PFSK-1 (cell line): ENCODE data around the gene HOXB2.

Source experiments
- FOXP2 ChIP-seq: optimal IDR thresholded peaks from 2 replicates; pipeline ENCODE3; 2011; ENCODE audit warnings: borderline replicate concordance, control low read depth, inconsistent platforms; ENCODE audit not compliant: insufficient read depth; ENCODE audit errors: extremely low read length, extremely low read depth
- POLR2AphosphoS5 ChIP-seq: IDR thresholded peaks from 2 replicates; pipeline ENCODE4 v1.6.1; 2012; ENCODE audit warnings: low read depth, mild to moderate bottlenecking, control low read depth, low read length, moderate library complexity
- SIN3A ChIP-seq: IDR thresholded peaks from 2 replicates; pipeline ENCODE4 v1.6.1; 2012; ENCODE audit warnings: mild to moderate bottlenecking, low read length, moderate library complexity, borderline replicate concordance; ENCODE audit not compliant: insufficient read depth
- TAF1 ChIP-seq: IDR thresholded peaks from 2 replicates; pipeline ENCODE4 v1.6.1; 2012; ENCODE audit warnings: low read length, control low read depth, borderline replicate concordance; ENCODE audit not compliant: insufficient read depth
- TF ChIP-seq, protein P1 (sequence below), 2 experiments: IDR thresholded peaks; 2 replicates each; pipeline versions ENCODE4 v1.6.1 to v1.8.0; 2011 to 2012; ENCODE audit warnings: low read depth in 2 of 2, low read length in 2 of 2, control low read depth in 1 of 2, inconsistent platforms in 1 of 2, mild to moderate bottlenecking in 1 of 2, moderate library complexity in 1 of 2; ENCODE audit not compliant: insufficient read depth in 1 of 2

The HOXB2 gene

DNA sequence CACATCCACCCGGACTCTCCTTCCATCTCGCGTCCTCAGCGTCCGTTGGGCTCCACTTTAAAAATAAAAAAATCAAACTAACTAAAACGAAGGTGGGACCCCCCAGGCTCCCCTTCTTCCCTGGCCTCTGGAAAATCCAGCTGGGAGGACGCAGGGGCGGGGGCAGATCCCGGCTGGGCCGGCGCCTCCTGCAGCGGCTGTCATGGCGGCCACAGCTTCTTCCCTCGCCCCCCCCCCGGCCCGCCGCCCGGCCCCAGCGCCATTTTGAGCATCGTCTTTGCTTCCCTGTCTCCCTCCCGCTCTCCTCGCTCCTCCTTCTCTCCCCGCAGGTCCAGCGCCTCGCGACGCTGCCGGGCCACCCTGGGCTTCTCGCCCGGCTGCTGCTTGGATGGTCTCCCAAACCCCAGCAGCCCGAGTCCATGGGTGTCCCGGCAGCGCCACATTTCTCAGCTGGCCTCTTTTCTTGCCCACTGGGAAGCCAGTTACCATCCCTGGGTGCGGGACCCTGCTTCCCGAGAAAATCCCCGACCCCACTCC is 3.3 kb downstream of the HOXB2 start:
- TF ChIP-seq TAF1 (no peak), FOXP2 (no peak), POLR2AphosphoS5 (no peak), SIN3A (no peak)
- TF ChIP-seq, protein P1, sequence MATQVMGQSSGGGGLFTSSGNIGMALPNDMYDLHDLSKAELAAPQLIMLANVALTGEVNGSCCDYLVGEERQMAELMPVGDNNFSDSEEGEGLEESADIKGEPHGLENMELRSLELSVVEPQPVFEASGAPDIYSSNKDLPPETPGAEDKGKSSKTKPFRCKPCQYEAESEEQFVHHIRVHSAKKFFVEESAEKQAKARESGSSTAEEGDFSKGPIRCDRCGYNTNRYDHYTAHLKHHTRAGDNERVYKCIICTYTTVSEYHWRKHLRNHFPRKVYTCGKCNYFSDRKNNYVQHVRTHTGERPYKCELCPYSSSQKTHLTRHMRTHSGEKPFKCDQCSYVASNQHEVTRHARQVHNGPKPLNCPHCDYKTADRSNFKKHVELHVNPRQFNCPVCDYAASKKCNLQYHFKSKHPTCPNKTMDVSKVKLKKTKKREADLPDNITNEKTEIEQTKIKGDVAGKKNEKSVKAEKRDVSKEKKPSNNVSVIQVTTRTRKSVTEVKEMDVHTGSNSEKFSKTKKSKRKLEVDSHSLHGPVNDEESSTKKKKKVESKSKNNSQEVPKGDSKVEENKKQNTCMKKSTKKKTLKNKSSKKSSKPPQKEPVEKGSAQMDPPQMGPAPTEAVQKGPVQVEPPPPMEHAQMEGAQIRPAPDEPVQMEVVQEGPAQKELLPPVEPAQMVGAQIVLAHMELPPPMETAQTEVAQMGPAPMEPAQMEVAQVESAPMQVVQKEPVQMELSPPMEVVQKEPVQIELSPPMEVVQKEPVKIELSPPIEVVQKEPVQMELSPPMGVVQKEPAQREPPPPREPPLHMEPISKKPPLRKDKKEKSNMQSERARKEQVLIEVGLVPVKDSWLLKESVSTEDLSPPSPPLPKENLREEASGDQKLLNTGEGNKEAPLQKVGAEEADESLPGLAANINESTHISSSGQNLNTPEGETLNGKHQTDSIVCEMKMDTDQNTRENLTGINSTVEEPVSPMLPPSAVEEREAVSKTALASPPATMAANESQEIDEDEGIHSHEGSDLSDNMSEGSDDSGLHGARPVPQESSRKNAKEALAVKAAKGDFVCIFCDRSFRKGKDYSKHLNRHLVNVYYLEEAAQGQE (IDR thresholded peaks at IDR 0.05; ENCODE audit: insufficient read depth in 1 of 2, low read depth in 2 of 2, low read length in 2 of 2) = no peak

DNA sequence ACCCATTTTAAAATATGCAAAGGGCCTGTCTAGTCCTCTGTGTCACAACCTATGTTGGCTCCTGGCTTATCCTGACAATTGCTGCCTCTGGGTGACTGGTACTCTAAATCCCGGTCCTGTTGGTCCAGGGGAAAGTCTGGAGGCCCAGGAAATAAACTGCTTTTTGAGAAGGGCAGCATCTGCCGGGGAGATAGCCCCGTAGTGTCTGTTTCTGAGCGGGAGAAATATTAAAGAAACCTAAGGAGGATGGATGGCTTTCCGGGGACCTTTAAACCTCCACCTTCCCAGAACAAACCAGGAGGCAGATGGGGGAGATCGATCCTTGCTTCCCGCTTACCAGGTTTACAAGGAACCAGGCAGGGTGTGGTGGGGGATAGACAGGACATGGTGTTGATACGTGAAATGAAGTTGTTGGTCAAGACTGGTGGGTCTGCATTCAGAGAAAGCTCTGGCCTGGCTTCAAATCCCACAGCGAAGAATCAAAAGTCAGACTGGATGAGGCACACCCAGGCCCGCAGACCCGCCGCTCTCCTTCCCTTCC is 3.8 kb downstream of the HOXB2 start:
- no peak for TF ChIP-seq SIN3A
- TF ChIP-seq, protein P1 (IDR thresholded peaks at IDR 0.05; ENCODE audit: insufficient read depth in 1 of 2, low read depth in 2 of 2, low read length in 2 of 2) = no peak
- TF ChIP-seq POLR2AphosphoS5 = no peak
- TF ChIP-seq TAF1 = no peak
- TF ChIP-seq FOXP2 = no peak

DNA sequence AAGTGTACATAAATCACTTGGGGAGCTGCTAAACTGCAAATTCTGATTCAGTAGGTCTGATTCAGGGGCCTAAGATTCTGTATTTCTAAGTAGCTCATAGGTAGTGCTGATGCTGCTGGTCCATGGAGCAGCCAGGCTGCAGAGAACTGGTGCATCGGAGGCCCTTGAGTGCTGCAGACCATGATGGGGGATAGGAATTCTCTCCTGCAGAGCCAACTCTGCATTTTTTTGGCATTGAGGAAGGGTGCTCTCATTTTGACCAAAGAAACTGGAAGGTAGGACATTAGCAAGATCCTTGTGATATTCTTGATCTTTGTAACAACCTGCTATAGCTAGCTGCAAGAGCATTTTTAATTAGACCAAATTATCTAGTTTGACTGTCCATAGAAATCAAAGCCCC is 4.7 kb downstream of the HOXB2 start:
- TF ChIP-seq FOXP2 = no peak
- TF ChIP-seq POLR2AphosphoS5 = no peak
- TF ChIP-seq, protein P1 (IDR thresholded peaks at IDR 0.05; ENCODE audit: insufficient read depth in 1 of 2, low read depth in 2 of 2, low read length in 2 of 2) = no peak
- TF ChIP-seq TAF1 = no peak
- TF ChIP-seq SIN3A = no peak

DNA sequence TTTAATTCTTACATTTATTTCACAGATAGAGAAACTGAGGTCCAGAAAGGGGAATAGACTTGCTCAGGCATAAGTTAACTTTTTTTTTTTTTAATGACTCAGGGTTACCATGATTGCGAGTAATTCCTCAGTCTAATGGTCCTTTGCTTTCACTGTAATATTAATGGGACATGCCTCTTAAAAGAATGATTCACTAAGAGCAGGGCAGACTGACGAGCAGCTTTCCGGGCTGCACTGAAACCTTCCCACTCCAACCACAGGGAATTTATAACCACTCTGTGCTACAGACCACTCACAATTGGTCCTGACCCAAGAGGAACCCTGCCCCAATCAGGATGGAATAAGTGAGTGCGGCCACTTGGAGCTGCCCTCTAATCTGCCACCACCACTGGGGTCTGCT is 5.7 kb downstream of the HOXB2 start:
- no peak for TF ChIP-seq TAF1
- TF ChIP-seq SIN3A = no peak
- TF ChIP-seq POLR2AphosphoS5 = no peak
- TF ChIP-seq, protein P1 (IDR thresholded peaks at IDR 0.05; ENCODE audit: insufficient read depth in 1 of 2, low read depth in 2 of 2, low read length in 2 of 2) = no peak
- no peak for TF ChIP-seq FOXP2

DNA sequence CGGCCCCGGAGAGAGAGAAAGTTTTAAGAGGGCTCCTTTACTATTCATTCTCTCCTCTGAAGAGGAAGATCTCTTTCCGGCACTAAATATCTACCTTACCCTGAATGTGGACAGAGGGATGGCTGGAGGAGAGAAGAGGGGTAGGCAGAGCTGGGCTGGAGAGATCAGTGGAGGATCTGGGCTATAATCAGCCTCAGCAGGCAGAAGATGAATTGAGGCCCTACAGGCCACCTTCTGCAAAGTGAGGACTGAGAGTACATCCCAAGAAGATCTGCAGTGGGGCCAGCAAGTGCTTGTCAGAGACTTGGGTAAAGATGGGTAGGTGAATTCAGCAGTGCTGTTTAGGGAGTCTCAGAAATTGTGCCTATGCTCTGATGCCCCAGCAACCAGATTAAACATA is 7.6 kb downstream of the HOXB2 start:
- TF ChIP-seq FOXP2 (no peak), POLR2AphosphoS5 (no peak), TAF1 (no peak), SIN3A (no peak)
- TF ChIP-seq, protein P1 (IDR thresholded peaks at IDR 0.05; ENCODE audit: insufficient read depth in 1 of 2, low read depth in 2 of 2, low read length in 2 of 2) = no peak
